GM10847 (cell line): ENCODE results near the gene ACTL6A.

ENCODE experiments used
- POLR2A ChIP-seq: IDR thresholded peaks from 2 replicates; pipeline ENCODE4 v1.6.1; 2011; ENCODE audit not compliant: insufficient read length; ENCODE audit errors: extremely low read depth

The ACTL6A gene

DNA sequence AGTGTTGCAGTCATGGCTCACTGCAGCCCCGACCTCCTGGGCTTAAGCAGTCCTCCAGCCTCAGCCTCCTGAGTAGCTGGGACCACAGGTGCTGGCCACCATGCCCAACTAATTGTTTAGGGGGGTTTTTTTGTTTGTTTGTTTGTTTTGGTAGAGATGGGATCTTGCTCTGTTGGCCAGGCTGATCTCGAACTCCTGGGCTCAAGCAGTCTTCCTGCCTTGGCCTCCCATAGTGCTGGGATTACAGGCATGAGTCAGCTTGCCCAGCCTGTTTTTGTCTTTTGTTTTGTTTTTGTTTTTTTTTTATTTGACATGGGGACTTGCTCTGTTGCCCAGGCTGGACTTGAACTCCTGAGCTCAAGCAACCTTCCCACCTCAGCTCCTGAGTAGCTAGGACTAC lies 59.3 kb downstream of the ACTL6A start:
- TF ChIP-seq POLR2A = no peak

DNA sequence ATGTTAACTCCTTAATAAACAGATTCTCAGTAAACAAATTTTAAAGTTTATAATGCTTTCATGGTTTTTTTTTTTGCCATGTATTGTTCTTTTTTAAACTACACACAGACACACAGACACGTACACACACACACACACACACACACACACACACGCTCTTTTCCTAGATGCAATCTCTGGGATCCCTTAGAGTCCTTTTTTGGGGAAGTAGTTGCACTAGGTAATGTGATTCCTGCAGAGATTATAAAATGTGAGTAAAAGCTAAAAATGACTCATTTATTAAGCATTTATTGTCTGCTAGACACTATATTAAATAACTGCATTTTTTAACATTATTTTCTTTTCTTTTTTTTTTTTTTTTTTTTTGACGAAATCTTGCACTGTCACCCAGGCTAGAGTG lies 61.7 kb downstream of the ACTL6A start:
- no peak for TF ChIP-seq POLR2A

DNA sequence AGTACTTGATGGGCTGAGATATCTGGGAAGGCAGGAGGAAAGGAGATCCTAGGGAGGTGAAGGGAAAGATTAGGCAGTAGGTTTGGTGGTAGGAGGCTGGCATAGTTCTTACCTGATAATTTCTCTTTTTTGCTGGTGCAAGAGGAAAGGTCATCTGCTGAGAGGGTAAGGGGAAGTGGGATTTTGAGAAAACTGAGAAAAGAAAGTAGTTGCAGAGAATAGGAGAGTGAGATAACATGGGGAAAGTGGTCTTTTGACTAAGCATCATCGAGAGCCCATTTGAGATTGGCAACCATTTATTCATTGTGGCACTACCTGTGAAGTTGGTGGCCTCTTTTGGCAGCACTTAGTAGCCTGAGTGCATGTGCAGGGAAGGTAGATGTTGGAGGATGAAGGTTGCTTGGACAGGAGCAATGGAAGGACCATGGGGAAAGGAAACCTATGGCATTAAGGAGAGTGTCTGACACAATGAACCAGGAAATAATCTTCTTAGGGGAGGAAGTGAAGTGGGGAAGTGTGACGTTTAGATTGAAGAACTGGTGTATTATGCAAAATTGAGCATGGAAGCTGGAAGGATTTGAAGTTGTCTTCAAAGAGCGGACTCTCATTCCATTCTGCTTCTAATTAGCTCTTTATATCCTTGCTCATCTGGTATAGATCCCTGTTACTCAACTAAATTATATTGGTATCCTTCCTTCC lies 68.2 kb downstream of the ACTL6A start:
- no peak for TF ChIP-seq POLR2A
